PC-3 (cell line): ENCODE data around the gene DYNC1LI2.

Experiments used
- EZH2 ChIP-seq: fragments of 300-600 bp; sonication (generic); IDR thresholded peaks from one replicate; pipeline ENCODE4 v1.6.1; 2017; ENCODE audit warnings: antibody characterized with exemption, mild to moderate bottlenecking, low read length; ENCODE audit not compliant: unreplicated experiment
- TF ChIP-seq, protein P1 (sequence below): fragments of 300-600 bp; sonication (generic); conservative IDR thresholded peaks from 2 replicates; pipeline ENCODE4 v1.5.1; 2017; ENCODE audit warnings: antibody characterized with exemption, low read depth, mild to moderate bottlenecking, low read length

DNA sequence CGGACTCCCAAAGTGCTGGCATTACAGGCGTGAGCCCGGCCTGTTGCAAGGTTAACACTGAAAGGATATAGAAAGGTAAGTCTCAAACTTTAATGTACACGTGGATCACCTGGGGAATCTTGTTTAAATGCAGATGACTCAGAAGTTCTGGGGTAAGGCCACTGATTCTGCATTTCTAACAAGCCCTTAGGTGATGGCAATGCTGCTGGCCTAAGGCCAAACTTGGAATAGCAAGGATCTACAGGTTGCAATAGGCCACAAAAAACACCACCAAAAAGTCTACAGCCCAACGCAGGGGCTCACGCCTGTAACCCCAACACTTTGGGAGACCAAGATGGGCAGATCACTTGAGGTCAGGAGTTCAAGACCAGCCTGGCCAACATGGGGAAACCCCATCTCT lies 59.1 kb downstream of the DYNC1LI2 start:
- TF ChIP-seq, protein P1, sequence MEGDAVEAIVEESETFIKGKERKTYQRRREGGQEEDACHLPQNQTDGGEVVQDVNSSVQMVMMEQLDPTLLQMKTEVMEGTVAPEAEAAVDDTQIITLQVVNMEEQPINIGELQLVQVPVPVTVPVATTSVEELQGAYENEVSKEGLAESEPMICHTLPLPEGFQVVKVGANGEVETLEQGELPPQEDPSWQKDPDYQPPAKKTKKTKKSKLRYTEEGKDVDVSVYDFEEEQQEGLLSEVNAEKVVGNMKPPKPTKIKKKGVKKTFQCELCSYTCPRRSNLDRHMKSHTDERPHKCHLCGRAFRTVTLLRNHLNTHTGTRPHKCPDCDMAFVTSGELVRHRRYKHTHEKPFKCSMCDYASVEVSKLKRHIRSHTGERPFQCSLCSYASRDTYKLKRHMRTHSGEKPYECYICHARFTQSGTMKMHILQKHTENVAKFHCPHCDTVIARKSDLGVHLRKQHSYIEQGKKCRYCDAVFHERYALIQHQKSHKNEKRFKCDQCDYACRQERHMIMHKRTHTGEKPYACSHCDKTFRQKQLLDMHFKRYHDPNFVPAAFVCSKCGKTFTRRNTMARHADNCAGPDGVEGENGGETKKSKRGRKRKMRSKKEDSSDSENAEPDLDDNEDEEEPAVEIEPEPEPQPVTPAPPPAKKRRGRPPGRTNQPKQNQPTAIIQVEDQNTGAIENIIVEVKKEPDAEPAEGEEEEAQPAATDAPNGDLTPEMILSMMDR: no peak
- no peak for TF ChIP-seq EZH2
